HG02571 (cell line): ENCODE measurements around the gene CGN.
A peak's percentile ranks its signal among the peaks of the same experiment; 100 is the strongest.

Source experiments
- ATAC-seq: cut with Tn5 transposase; IDR thresholded peaks from one replicate; pipeline ENCODE4 v1.9.1; 2021; ENCODE audit warnings: mild to moderate bottlenecking, moderate library complexity; ENCODE audit not compliant: unreplicated experiment

Gene CGN

GRCh38 chr1:151510957-151511635, at the start of gene CGN:
CGN (plus strand) TSS chr1:151511387; CDS start chr1:151518520, 7,133 bp downstream.
- ATAC-seq = peak; percentile 87

GRCh38 chr1:151461694-151462093, 49.5 kb upstream of the CGN start:
- no peak for ATAC-seq

GRCh38 chr1:151465026-151465425, 46.2 kb upstream of the CGN start:
- no peak for ATAC-seq

GRCh38 chr1:151472856-151473731, 38.1 kb upstream of the CGN start:
- ATAC-seq = no peak

- ATAC-seq = no peak
These were observed 36.4 kb upstream of the CGN start for GRCh38 chr1:151474745-151475144.

GRCh38 chr1:151475175-151475574, 36.0 kb upstream of the CGN start:
- ATAC-seq = peak; percentile 68

- ATAC-seq = no peak
These were observed 35.1 kb upstream of the CGN start for GRCh38 chr1:151476083-151476482.

- no peak for ATAC-seq
These were observed 34.1 kb upstream of the CGN start for GRCh38 chr1:151477066-151477465.

GRCh38 chr1:151478140-151478812, 32.9 kb upstream of the CGN start:
- no peak for ATAC-seq

GRCh38 chr1:151478923-151479322, 32.3 kb upstream of the CGN start:
- no peak for ATAC-seq

- ATAC-seq = no peak
These were observed 31.7 kb upstream of the CGN start for GRCh38 chr1:151479462-151479861.

GRCh38 chr1:151482017-151482416, 29.2 kb upstream of the CGN start:
- ATAC-seq = no peak

- no peak for ATAC-seq
These were observed 25.4 kb upstream of the CGN start for GRCh38 chr1:151485685-151486255.

- ATAC-seq = no peak
These were observed 24.6 kb upstream of the CGN start for GRCh38 chr1:151486557-151486956.

GRCh38 chr1:151491641-151492040, 19.5 kb upstream of the CGN start:
- ATAC-seq = no peak

- no peak for ATAC-seq
These were observed 19.1 kb upstream of the CGN start for GRCh38 chr1:151492120-151492519.

- ATAC-seq = no peak
These were observed 18.1 kb upstream of the CGN start for GRCh38 chr1:151493042-151493441.

- ATAC-seq = no peak
These were observed 16.4 kb upstream of the CGN start for GRCh38 chr1:151494741-151495281.

- ATAC-seq = no peak
These were observed 15.9 kb upstream of the CGN start for GRCh38 chr1:151495316-151495715.

GRCh38 chr1:151499365-151499764, 11.8 kb upstream of the CGN start:
- no peak for ATAC-seq

- no peak for ATAC-seq
These were observed 11.3 kb upstream of the CGN start for GRCh38 chr1:151499930-151500329.
